Activated B cell treated with CpG ODN at 0.5 μM for 24 hours (primary cell): ENCODE measurements around the gene KRTAP10-5. TPM values are rescaled to one million over a fixed set of nuclear protein-coding genes. Genes with fewer than 3 reads are reported as not detected.

ENCODE experiments used
- ATAC-seq: fragments of 200-7000 bp; cut with Tn5 transposase; one replicate; pipeline ENCODE4 v1.10.0; 2021; ENCODE audit warnings: low read depth, mild to moderate bottlenecking, moderate library complexity
- CTCF ChIA-PET: fragments of 350-600 bp; sonication (Branson Sonifier 250); formaldehyde crosslinking; loops from one replicate; lab custom pipeline; 2021; ENCODE audit warnings: antibody characterized with exemption; lab: Charles Lee
- POLR2A ChIA-PET: fragments of 350-600 bp; sonication (Branson Sonifier 250); formaldehyde crosslinking; loops from one replicate; lab custom pipeline; 2021; ENCODE audit warnings: antibody characterized with exemption; lab: Charles Lee
- DNase-seq: peaks from one replicate; pipeline ENCODE4 v3.0.0; 2022
- H3K27ac Mint-ChIP-seq: one replicate; pipeline ENCODE4 v1.8.0; 2020; ENCODE audit warnings: mixed read lengths
- H3K27me3 Mint-ChIP-seq: one replicate; pipeline ENCODE4 v1.8.0; 2021; ENCODE audit warnings: mixed read lengths
- H3K36me3 Mint-ChIP-seq: one replicate; pipeline ENCODE4 v1.8.0; 2021; ENCODE audit warnings: low read depth, mixed read lengths
- H3K4me1 Mint-ChIP-seq: one replicate; pipeline ENCODE4 v1.8.0; 2021; ENCODE audit warnings: mixed read lengths
- H3K4me3 Mint-ChIP-seq: one replicate; pipeline ENCODE4 v1.8.0; 2020; ENCODE audit warnings: mild to moderate bottlenecking, mixed read lengths
- H3K9me3 Mint-ChIP-seq: one replicate; pipeline ENCODE4 v1.8.0; 2020; ENCODE audit warnings: mixed read lengths
- intact Hi-C: fragments of 100-400 bp; cut with micrococcal nuclease; formaldehyde crosslinking; loops from one replicate; pipeline ENCODE4 v1.15.1; 2024
- total RNA-seq: library from RNA; stranded (reverse); gene quantifications from 2 replicates; pipeline ENCODE4 v1.2.3, GENCODE V29; 2022
- TF ChIP-seq, protein P1 (sequence below): fragments of 200-600 bp; IDR thresholded peaks from one replicate; pipeline ENCODE4 v1.8.0; 2022; ENCODE audit warnings: antibody characterized with exemption, mild to moderate bottlenecking

Gene KRTAP10-5
- total RNA-seq, 1 donor from 2014 or later: not detected

DNA sequence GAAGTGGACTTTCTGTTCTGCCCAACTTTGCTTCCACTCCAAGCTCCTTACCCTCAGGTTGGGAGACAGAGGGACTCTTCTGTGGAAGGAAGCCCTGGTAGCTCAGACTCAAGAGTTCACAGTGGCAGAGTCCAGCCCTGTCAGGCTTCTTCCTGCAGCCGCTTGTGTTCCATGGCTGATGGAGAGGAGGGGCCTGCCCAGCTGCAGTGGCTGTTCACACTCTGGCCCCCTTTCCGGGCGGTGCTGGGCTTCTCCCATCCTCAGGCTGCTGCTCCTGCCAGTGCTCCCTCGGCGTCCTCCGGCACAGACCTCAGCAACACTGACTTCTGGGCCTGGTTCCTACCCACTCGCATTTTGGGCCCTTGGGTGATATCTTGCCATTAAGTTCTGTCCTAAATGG lies 44.4 kb downstream of the KRTAP10-5 start:
- H3K4me3 Mint-ChIP-seq: no peak overlapping the region
- intact Hi-C loops: no loop called here
- peaks cover 10% of the 10 kb centered on the region for H3K27me3 Mint-ChIP-seq
- no peaks in the 10 kb centered on the region for H3K4me1 Mint-ChIP-seq
- ChIA-PET POLR2A (no interaction called here), CTCF (no interaction called here)
- H3K9me3 Mint-ChIP-seq: peaks cover 3% of the 10 kb centered on the region
- TF ChIP-seq, protein P1, sequence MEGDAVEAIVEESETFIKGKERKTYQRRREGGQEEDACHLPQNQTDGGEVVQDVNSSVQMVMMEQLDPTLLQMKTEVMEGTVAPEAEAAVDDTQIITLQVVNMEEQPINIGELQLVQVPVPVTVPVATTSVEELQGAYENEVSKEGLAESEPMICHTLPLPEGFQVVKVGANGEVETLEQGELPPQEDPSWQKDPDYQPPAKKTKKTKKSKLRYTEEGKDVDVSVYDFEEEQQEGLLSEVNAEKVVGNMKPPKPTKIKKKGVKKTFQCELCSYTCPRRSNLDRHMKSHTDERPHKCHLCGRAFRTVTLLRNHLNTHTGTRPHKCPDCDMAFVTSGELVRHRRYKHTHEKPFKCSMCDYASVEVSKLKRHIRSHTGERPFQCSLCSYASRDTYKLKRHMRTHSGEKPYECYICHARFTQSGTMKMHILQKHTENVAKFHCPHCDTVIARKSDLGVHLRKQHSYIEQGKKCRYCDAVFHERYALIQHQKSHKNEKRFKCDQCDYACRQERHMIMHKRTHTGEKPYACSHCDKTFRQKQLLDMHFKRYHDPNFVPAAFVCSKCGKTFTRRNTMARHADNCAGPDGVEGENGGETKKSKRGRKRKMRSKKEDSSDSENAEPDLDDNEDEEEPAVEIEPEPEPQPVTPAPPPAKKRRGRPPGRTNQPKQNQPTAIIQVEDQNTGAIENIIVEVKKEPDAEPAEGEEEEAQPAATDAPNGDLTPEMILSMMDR: no peak
- DNase-seq (no peak), ATAC-seq (no peak)
- no peaks in the 10 kb centered on the region for H3K36me3 Mint-ChIP-seq
- no peak overlapping the region for H3K27ac Mint-ChIP-seq

DNA sequence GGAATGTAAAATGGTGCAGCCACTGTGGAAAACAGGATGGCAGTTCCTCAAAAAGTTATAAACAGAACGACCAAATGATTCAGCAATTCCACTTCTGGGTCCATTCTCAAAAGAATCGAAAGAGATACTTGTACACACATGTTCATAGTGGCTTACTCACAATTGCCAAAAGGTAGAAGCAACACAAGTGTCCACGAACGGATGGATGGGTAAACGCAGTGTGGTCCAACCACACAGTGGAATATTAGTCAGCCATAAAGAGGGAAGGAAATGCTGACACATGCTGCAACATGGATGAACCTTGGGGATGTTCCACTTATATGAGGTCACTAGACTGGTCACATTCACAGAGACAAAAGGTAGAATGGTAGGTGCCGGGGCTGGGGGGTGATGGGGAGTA lies 45.7 kb downstream of the KRTAP10-5 start:
- Mint-ChIP-seq H3K27me3 (peaks cover 17% of the 10 kb centered on the region), H3K4me1 (no peaks in the 10 kb centered on the region), H3K36me3 (no peaks in the 10 kb centered on the region), H3K27ac (no peak overlapping the region), H3K9me3 (peaks cover 3% of the 10 kb centered on the region), H3K4me3 (no peak overlapping the region)
- TF ChIP-seq, protein P1: no peak
- ATAC-seq (no peak), DNase-seq (no peak)
- ChIA-PET CTCF (no interaction called here), POLR2A (no interaction called here)
- intact Hi-C loops: no loop called here

DNA sequence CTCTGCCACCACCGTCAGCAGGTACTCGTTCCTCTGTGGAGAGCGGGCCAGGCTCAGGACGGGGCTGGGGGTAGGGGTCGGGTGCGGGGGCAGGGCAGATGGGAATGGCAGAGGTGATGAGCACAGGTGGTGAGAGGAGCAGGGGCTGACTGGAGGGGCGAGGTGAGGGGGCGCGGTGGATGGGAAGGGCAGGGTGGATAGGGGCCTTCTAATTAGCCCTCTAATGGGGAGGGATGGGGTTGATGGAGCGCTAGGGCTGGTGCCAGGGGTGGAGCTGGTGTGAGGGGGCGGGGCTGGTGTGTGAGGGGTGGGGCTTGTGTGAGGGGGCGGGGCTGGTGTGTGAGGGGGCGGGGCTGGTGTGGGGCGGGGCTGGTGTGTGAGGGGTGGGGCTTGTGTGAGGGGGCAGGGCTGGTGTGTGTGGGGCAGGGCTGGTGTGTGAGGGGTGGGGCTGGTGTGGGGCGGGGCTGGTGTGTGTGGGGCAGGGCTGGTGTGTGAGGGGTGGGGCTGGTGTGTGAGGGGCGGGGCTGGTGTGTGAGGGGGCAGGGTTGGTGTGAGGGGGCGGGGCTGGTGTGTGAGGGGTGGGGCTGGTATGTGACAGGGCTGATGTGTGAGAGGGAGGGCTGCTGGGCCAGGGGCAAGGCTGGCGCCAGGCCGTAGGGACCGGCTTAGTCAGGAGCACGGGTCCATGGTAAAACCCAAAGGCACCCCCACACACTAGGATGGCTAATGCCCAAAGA lies 46.3 kb downstream of the KRTAP10-5 start:
- intact Hi-C loops: no loop called here
- Mint-ChIP-seq H3K4me1 (no peaks in the 10 kb centered on the region), H3K27ac (no peak overlapping the region), H3K9me3 (peaks cover 3% of the 10 kb centered on the region), H3K27me3 (peaks cover 17% of the 10 kb centered on the region), H3K36me3 (no peaks in the 10 kb centered on the region), H3K4me3 (no peak overlapping the region)
- TF ChIP-seq, protein P1: no peak
- DNase-seq: peak; percentile 3
- CTCF ChIA-PET: no interaction called here
- no peak for ATAC-seq
- POLR2A ChIA-PET: no interaction called here

DNA sequence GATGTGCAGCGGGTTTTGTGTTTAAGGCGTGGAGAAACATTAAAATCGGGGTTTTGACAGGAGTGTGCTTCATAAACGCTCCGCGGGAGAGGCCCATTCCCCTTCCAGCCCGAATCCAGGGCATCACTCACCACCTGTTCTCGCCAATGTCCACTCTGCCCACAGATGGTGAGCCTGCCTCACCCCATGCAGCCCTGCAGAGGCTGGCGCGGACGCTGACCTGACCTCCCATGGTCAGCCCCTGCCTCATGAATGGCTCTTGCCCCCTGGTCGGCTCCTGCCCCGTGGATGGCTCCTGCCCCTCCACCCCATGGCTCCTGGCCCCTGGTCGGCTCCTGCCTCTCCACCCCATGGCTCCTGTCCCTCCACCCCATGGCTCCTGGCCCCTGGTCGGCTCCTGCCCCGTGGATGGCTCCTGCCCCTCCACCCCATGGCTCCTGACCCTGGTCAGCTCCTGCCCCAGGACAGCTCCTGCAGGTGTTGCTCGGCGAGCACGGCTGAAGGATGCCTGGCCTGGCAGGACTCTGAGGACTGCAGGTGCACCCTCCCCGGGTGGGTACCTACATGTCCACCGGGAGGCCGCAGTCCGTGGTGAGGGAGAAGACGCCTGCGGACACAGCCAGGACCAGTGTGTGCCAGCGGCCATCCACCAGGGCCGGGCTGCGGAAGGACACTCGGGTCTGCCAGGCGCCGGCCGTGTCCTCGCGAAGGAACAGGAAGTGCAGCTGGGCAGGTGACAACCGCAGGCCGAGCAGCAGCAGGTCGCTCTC lies 47.1 kb downstream of the KRTAP10-5 start:
- ATAC-seq: no peak
- peaks cover 3% of the 10 kb centered on the region for H3K9me3 Mint-ChIP-seq
- no peak overlapping the region for H3K4me3 Mint-ChIP-seq
- POLR2A ChIA-PET: no interaction called here
- peak; percentile 9 for DNase-seq
- peaks cover 14% of the 10 kb centered on the region for H3K27me3 Mint-ChIP-seq
- H3K36me3 Mint-ChIP-seq: no peaks in the 10 kb centered on the region
- H3K27ac Mint-ChIP-seq: no peak overlapping the region
- no peaks in the 10 kb centered on the region for H3K4me1 Mint-ChIP-seq
- CTCF ChIA-PET: no interaction called here
- TF ChIP-seq, protein P1: no peak
- intact Hi-C loops: no loop called here

DNA sequence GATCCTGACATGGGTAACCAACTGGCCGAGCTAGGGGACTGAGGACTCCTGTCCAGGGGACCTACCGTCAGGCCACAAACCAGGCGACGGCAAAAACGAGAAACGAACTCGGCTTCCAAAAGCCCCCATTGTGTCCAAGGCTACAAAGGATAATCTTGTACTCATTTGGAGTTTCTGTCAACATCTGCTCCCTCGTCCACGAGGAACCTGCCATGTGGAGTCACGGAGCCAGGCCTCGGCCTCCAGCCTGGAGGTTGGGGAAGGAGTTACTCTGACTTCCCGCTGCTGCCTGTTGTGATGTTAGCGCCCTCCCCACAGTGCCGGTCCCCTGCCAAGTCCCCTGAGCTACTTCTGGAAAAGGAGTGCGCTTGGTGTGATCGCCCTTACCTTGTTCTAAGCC lies 47.7 kb downstream of the KRTAP10-5 start:
- no peak overlapping the region for H3K4me3 Mint-ChIP-seq
- TF ChIP-seq, protein P1: no peak
- POLR2A ChIA-PET: no interaction called here
- peaks cover 12% of the 10 kb centered on the region for H3K27me3 Mint-ChIP-seq
- DNase-seq (no peak), ATAC-seq (no peak)
- no peaks in the 10 kb centered on the region for H3K4me1 Mint-ChIP-seq
- no peak overlapping the region for H3K27ac Mint-ChIP-seq
- CTCF ChIA-PET: no interaction called here
- H3K36me3 Mint-ChIP-seq: no peaks in the 10 kb centered on the region
- intact Hi-C loops: no loop called here
- peaks cover 3% of the 10 kb centered on the region for H3K9me3 Mint-ChIP-seq
